GM23338 (cell line): ENCODE results near the gene KCNA2. TPM values are rescaled to one million over a fixed set of nuclear protein-coding genes. Genes with fewer than 3 reads are reported as not detected.

Experiments used
- ATAC-seq: fragments of 200-7000 bp; cut with Tn5 transposase; 3 replicates; pipeline ENCODE4 v1.9.1; 2020
- DNase-seq: peaks from one replicate; pipeline ENCODE4 v3.0.0-alpha.2; 2015; ENCODE audit warnings: low spot score
- H2AFZ ChIP-seq: fragments of 200-600 bp; sonication (generic); 2 replicates; pipeline ENCODE4 v1.8.0; 2016; ENCODE audit warnings: antibody characterized with exemption, mild to moderate bottlenecking, moderate library complexity
- H3F3A ChIP-seq: fragments of 200-600 bp; sonication (generic); replicated peaks from 2 replicates; pipeline ENCODE4 v1.8.0; 2017; ENCODE audit warnings: antibody characterized with exemption, mixed run types, low read depth
- H3K27ac ChIP-seq: fragments of 200-600 bp; sonication (generic); 2 replicates; pipeline ENCODE4 v1.6.1; 2016; ENCODE audit warnings: low read depth
- H3K27me3 ChIP-seq: fragments of 200-600 bp; sonication (generic); 2 replicates; pipeline ENCODE4 v1.8.0; 2016; ENCODE audit warnings: mild to moderate bottlenecking, mixed run types, moderate library complexity; ENCODE audit not compliant: insufficient read depth
- H3K36me3 ChIP-seq: fragments of 200-600 bp; sonication (generic); 2 replicates; pipeline ENCODE4 v1.8.0; 2016; ENCODE audit warnings: mild to moderate bottlenecking; ENCODE audit not compliant: insufficient read depth
- H3K4me1 ChIP-seq: fragments of 200-600 bp; sonication (generic); 2 replicates; pipeline ENCODE4 v1.8.0; 2016; ENCODE audit warnings: mild to moderate bottlenecking, moderate library complexity; ENCODE audit not compliant: insufficient read depth
- H3K4me2 ChIP-seq: fragments of 200-600 bp; sonication (generic); 2 replicates; pipeline ENCODE4 v1.7.1; 2017; ENCODE audit warnings: mixed run types
- H3K4me3 ChIP-seq: fragments of 200-600 bp; sonication (generic); 2 replicates; pipeline ENCODE4 v1.6.1; 2016; ENCODE audit warnings: mixed run types
- H3K79me2 ChIP-seq: fragments of 200-600 bp; sonication (generic); replicated peaks from 2 replicates; pipeline ENCODE4 v1.8.0; 2017; ENCODE audit warnings: mild to moderate bottlenecking; ENCODE audit not compliant: insufficient read depth
- H3K9me2 ChIP-seq: fragments of 200-600 bp; sonication (generic); 2 replicates; pipeline ENCODE4 v1.8.0; 2017; ENCODE audit not compliant: insufficient read depth
- H4K20me1 ChIP-seq: fragments of 200-600 bp; sonication (generic); replicated peaks from 2 replicates; pipeline ENCODE4 v1.8.0; 2017; ENCODE audit warnings: mild to moderate bottlenecking; ENCODE audit not compliant: insufficient read depth
- H3K27ac Mint-ChIP-seq: 2 replicates; pipeline ENCODE4 v1.8.0; 2020; ENCODE audit warnings: inconsistent platforms, mild to moderate bottlenecking, moderate library complexity, mixed read lengths
- H3K27me3 Mint-ChIP-seq: 3 replicates; pipeline ENCODE4 v1.8.0; 2022; ENCODE audit warnings: low read depth, mild to moderate bottlenecking, moderate library complexity, mixed read lengths, inconsistent platforms; ENCODE audit not compliant: insufficient read depth, poor library complexity
- H3K36me3 Mint-ChIP-seq: 3 replicates; pipeline ENCODE4 v1.8.0; 2021; ENCODE audit warnings: low read depth, mild to moderate bottlenecking, inconsistent platforms, moderate library complexity, mixed read lengths
- H3K4me1 Mint-ChIP-seq: 3 replicates; pipeline ENCODE4 v1.8.0; 2020; ENCODE audit warnings: mild to moderate bottlenecking, inconsistent platforms, mixed read lengths
- H3K4me3 Mint-ChIP-seq: 3 replicates; pipeline ENCODE4 v1.8.0; 2021; ENCODE audit warnings: moderate library complexity, mild to moderate bottlenecking, inconsistent platforms, mixed read lengths
- H3K9me3 Mint-ChIP-seq: 3 replicates; pipeline ENCODE4 v1.8.0; 2020; ENCODE audit warnings: moderate library complexity, mild to moderate bottlenecking, inconsistent platforms, mixed read lengths
- CREB1 ChIP-seq: fragments of 250-450 bp; sonication (Bioruptor Pico); IDR thresholded peaks from 2 replicates; pipeline ENCODE4 v1.5.0; 2020; ENCODE audit warnings: low read depth, mild to moderate bottlenecking, moderate library complexity
- ETS1 ChIP-seq: IDR thresholded peaks from 2 replicates; pipeline ENCODE4 v1.6.1; 2016; ENCODE audit warnings: antibody characterized with exemption
- EZH2 ChIP-seq: fragments of 200-600 bp; sonication (generic); IDR thresholded peaks from one replicate; pipeline ENCODE4 v1.8.0; 2017; ENCODE audit warnings: antibody characterized with exemption, mild to moderate bottlenecking, low read depth; ENCODE audit not compliant: unreplicated experiment
- EZH2phosphoT487 ChIP-seq: fragments of 200-600 bp; sonication (generic); IDR thresholded peaks from one replicate; pipeline ENCODE4 v1.8.1; 2018; ENCODE audit warnings: antibody characterized with exemption; ENCODE audit not compliant: unreplicated experiment
- JUNB ChIP-seq: IDR thresholded peaks from one replicate; pipeline ENCODE4 v1.6.1; 2016; ENCODE audit warnings: antibody characterized with exemption; ENCODE audit not compliant: unreplicated experiment
- NANOG ChIP-seq: IDR thresholded peaks from 2 replicates; pipeline ENCODE4 v1.6.1; 2016; ENCODE audit warnings: antibody characterized with exemption, borderline replicate concordance
- POLR2AphosphoS5 ChIP-seq: IDR thresholded peaks from 2 replicates; pipeline ENCODE4 v1.6.1; 2016; ENCODE audit warnings: antibody characterized with exemption, low read depth
- STAT1 ChIP-seq: IDR thresholded peaks from one replicate; pipeline ENCODE4 v1.6.1; 2016; ENCODE audit warnings: antibody characterized with exemption; ENCODE audit not compliant: unreplicated experiment
- ZNF114 ChIP-seq: fragments of 250-450 bp; sonication (Bioruptor Pico); IDR thresholded peaks from 2 replicates; pipeline ENCODE4 v1.5.0; 2020; ENCODE audit warnings: mild to moderate bottlenecking, moderate library complexity
- ZNF331 ChIP-seq: fragments of 250-450 bp; sonication (Bioruptor Pico); IDR thresholded peaks from 2 replicates; pipeline ENCODE4 v1.5.0; 2020; ENCODE audit warnings: low read depth, mild to moderate bottlenecking, moderate library complexity
- ZNF462 ChIP-seq: fragments of 250-450 bp; sonication (Bioruptor Pico); IDR thresholded peaks from 2 replicates; pipeline ENCODE4 v1.5.0; 2020; ENCODE audit warnings: mild to moderate bottlenecking, moderate library complexity
- polyA plus RNA-seq: library from polyadenylated mRNA; unstranded; fragments of >200 nt; fragmentation: Nextera tagmentation; extraction: Ambion mirVana; gene quantifications from 2 replicates; pipeline ENCODE4 v1.2.1, GENCODE V29; 2016
- total RNA-seq: library from RNA; depleted of rRNA; stranded (reverse); fragments of >200 nt; shearing (Covaris generic); gene quantifications from 2 replicates; pipeline ENCODE4 v1.2.3, GENCODE V29; 2014
- TF ChIP-seq, protein P1 (sequence below), 2 experiments: fragments of 200-600 bp in 1 of 2; sonication (generic) in 1 of 2; conservative IDR thresholded peaks; 2 replicates each; pipeline versions ENCODE4 v1.5.1 to v1.6.1; 2016 to 2017; ENCODE audit warnings: antibody characterized with exemption in 2 of 2, low read depth in 2 of 2, mild to moderate bottlenecking in 2 of 2, moderate library complexity in 1 of 2
- TF ChIP-seq, protein P2 (sequence below): IDR thresholded peaks from one replicate; pipeline ENCODE4 v1.6.1; 2018; ENCODE audit warnings: antibody characterized with exemption; ENCODE audit not compliant: unreplicated experiment

The KCNA2 gene
- total and polyA plus RNA-seq, 2 experiments from 2014 or later = 0.11 to 1.5 TPM

DNA sequence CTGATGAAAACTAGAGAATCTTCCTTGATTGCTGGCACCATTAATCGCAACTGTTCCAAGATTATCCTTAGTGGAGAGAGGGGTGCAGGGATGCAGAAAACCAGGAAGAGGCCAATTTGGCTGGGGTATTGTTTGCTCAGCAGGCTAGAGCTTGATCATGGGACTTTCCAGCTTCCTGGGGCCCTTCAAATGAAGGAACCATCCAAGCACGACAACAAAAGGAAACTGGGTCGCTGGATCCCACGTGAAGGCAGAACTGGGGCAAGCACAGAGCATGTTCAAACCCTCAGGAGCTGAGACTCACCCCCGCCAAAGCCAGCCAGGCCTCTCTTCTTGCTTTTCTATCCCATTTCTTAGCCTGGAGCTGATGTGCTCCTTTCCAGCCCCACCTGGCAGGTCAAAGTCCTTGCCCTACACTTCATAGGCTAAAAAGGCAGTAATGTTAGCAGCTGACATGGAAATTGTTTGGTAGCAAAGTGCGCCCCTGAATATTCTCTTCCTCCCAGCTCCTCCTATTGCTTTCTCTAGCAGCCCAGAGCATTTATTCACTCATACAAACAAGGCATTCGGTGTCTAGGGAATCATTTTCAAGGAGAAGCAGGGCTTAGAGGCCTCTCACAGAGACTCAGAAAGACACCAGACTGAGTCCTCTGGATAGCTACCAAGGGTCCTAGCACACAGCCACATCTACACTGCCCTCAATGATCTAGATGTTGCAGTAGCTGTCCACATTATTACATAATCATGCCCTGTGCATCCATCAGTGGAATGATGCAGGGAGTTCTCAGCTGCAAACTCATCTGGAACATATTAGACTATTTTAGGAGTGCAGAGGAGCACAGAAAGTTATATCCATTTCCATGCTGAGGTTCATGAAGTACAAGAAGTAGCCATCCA lies 11.5 kb downstream of the KCNA2 start:
- TF ChIP-seq ZNF114 (CRISPR knock-in tag) = no peak
- no peak for TF ChIP-seq ETS1
- TF ChIP-seq JUNB = no peak
- no peak for TF ChIP-seq NANOG
- no peak for TF ChIP-seq EZH2phosphoT487
- no peak for TF ChIP-seq ZNF331 (CRISPR knock-in tag)
- no peak for TF ChIP-seq EZH2
- no peak for TF ChIP-seq ZNF462 (CRISPR knock-in tag)
- TF ChIP-seq, protein P1, sequence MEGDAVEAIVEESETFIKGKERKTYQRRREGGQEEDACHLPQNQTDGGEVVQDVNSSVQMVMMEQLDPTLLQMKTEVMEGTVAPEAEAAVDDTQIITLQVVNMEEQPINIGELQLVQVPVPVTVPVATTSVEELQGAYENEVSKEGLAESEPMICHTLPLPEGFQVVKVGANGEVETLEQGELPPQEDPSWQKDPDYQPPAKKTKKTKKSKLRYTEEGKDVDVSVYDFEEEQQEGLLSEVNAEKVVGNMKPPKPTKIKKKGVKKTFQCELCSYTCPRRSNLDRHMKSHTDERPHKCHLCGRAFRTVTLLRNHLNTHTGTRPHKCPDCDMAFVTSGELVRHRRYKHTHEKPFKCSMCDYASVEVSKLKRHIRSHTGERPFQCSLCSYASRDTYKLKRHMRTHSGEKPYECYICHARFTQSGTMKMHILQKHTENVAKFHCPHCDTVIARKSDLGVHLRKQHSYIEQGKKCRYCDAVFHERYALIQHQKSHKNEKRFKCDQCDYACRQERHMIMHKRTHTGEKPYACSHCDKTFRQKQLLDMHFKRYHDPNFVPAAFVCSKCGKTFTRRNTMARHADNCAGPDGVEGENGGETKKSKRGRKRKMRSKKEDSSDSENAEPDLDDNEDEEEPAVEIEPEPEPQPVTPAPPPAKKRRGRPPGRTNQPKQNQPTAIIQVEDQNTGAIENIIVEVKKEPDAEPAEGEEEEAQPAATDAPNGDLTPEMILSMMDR (conservative IDR thresholded peaks at IDR 0.05; ENCODE audit: low read depth in 2 of 2) = no peak
- TF ChIP-seq POLR2AphosphoS5 = no peak
- TF ChIP-seq, protein P2, sequence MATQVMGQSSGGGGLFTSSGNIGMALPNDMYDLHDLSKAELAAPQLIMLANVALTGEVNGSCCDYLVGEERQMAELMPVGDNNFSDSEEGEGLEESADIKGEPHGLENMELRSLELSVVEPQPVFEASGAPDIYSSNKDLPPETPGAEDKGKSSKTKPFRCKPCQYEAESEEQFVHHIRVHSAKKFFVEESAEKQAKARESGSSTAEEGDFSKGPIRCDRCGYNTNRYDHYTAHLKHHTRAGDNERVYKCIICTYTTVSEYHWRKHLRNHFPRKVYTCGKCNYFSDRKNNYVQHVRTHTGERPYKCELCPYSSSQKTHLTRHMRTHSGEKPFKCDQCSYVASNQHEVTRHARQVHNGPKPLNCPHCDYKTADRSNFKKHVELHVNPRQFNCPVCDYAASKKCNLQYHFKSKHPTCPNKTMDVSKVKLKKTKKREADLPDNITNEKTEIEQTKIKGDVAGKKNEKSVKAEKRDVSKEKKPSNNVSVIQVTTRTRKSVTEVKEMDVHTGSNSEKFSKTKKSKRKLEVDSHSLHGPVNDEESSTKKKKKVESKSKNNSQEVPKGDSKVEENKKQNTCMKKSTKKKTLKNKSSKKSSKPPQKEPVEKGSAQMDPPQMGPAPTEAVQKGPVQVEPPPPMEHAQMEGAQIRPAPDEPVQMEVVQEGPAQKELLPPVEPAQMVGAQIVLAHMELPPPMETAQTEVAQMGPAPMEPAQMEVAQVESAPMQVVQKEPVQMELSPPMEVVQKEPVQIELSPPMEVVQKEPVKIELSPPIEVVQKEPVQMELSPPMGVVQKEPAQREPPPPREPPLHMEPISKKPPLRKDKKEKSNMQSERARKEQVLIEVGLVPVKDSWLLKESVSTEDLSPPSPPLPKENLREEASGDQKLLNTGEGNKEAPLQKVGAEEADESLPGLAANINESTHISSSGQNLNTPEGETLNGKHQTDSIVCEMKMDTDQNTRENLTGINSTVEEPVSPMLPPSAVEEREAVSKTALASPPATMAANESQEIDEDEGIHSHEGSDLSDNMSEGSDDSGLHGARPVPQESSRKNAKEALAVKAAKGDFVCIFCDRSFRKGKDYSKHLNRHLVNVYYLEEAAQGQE = no peak
- TF ChIP-seq STAT1 = no peak
- no peak for TF ChIP-seq CREB1
- DNase-seq (no peak), ATAC-seq (no peak)
- Histone ChIP-seq H3K27me3 (no peaks in the 10 kb centered on the region), H3K4me3 (no peak overlapping the region), H3K4me1 (no peaks in the 10 kb centered on the region), H3F3A (no peaks in the 10 kb centered on the region), H3K9me2 (no peaks in the 10 kb centered on the region), H4K20me1 (no peaks in the 10 kb centered on the region), H2AFZ (no peak overlapping the region), H3K79me2 (no peaks in the 10 kb centered on the region), H3K36me3 (no peaks in the 10 kb centered on the region), H3K27ac (no peak overlapping the region), H3K4me2 (no peak overlapping the region)
- peaks cover 8% of the 10 kb centered on the region for H3K27me3 Mint-ChIP-seq
- no peaks in the 10 kb centered on the region for H3K9me3 Mint-ChIP-seq
- no peak overlapping the region for H3K4me3 Mint-ChIP-seq
- no peaks in the 10 kb centered on the region for H3K36me3 Mint-ChIP-seq
- peaks cover 8% of the 10 kb centered on the region; the same call in 2 of the 3 replicates for H3K4me1 Mint-ChIP-seq
- H3K27ac Mint-ChIP-seq = no peak overlapping the region
